WERI-Rb-1 (cell line): Measurements from ENCODE around the gene ZCCHC14.

Experiments used
- DNase-seq: peaks from one replicate; pipeline ENCODE4 v3.0.0-alpha.2; 2020
- H3K27ac ChIP-seq: fragments of 250-450 bp; sonication (Bioruptor Pico); 2 replicates; pipeline ENCODE4 v1.5.1; 2020; ENCODE audit warnings: mild to moderate bottlenecking, moderate library complexity
- H3K27me3 ChIP-seq: fragments of 250-450 bp; sonication (Bioruptor Pico); 2 replicates; pipeline ENCODE4 v1.5.1; 2021; ENCODE audit warnings: mild to moderate bottlenecking, low read depth, moderate library complexity; ENCODE audit not compliant: insufficient read depth, severe bottlenecking
- H3K36me3 ChIP-seq: fragments of 250-450 bp; sonication (Bioruptor Pico); 2 replicates; pipeline ENCODE4 v1.5.1; 2020; ENCODE audit warnings: mild to moderate bottlenecking, moderate library complexity
- H3K4me3 ChIP-seq: 2 replicates; pipeline ENCODE4 v1.5.1; 2011; ENCODE audit warnings: low read depth, mild to moderate bottlenecking, control low read depth, low read length
- H3K9me3 ChIP-seq: fragments of 250-450 bp; sonication (Bioruptor Pico); 2 replicates; pipeline ENCODE4 v1.5.1; 2021; ENCODE audit warnings: mild to moderate bottlenecking, moderate library complexity; ENCODE audit not compliant: severe bottlenecking
- CTCF ChIP-seq: IDR thresholded peaks from 2 replicates; pipeline ENCODE4 v1.5.1; 2011; ENCODE audit warnings: low read depth, mild to moderate bottlenecking, control low read depth, inconsistent platforms, low read length

ZCCHC14 gene

GRCh38 chr16:87474017-87474416 is 18.8 kb downstream of the ZCCHC14 start:
- TF ChIP-seq CTCF, result no peak
- H3K9me3 ChIP-seq, result no peaks in the 10 kb centered on the region
- H3K4me3 ChIP-seq, result no peak overlapping the region
- no peaks in the 10 kb centered on the region for H3K27me3 ChIP-seq
- no peak for DNase-seq
- no peaks in the 10 kb centered on the region for H3K36me3 ChIP-seq
- no peak overlapping the region for H3K27ac ChIP-seq

GRCh38 chr16:87472935-87473334 is 19.9 kb downstream of the ZCCHC14 start:
- H3K4me3 ChIP-seq, result no peak overlapping the region
- H3K9me3 ChIP-seq, result no peaks in the 10 kb centered on the region
- no peaks in the 10 kb centered on the region for H3K27me3 ChIP-seq
- no peak overlapping the region for H3K27ac ChIP-seq
- H3K36me3 ChIP-seq, result no peaks in the 10 kb centered on the region
- DNase-seq, result no peak
- no peak for TF ChIP-seq CTCF

- no peak for TF ChIP-seq CTCF
- H3K27me3 ChIP-seq, result no peaks in the 10 kb centered on the region
- no peak for DNase-seq
- no peaks in the 10 kb centered on the region for H3K9me3 ChIP-seq
- no peaks in the 10 kb centered on the region for H3K36me3 ChIP-seq
- H3K4me3 ChIP-seq, result no peak overlapping the region
- no peak overlapping the region for H3K27ac ChIP-seq
Observed at GRCh38 chr16:87472142-87472778, 20.6 kb downstream of the ZCCHC14 start.

GRCh38 chr16:87471278-87472141 is 21.3 kb downstream of the ZCCHC14 start:
- no peaks in the 10 kb centered on the region for H3K9me3 ChIP-seq
- no peak overlapping the region for H3K4me3 ChIP-seq
- H3K27me3 ChIP-seq, result no peaks in the 10 kb centered on the region
- DNase-seq, result no peak
- H3K27ac ChIP-seq, result no peak overlapping the region
- H3K36me3 ChIP-seq, result no peaks in the 10 kb centered on the region
- no peak for TF ChIP-seq CTCF

- Histone ChIP-seq H3K27ac (peak overlapping the region; percentile 59), H3K4me3 (no peak overlapping the region), H3K27me3 (no peaks in the 10 kb centered on the region), H3K9me3 (no peaks in the 10 kb centered on the region), H3K36me3 (no peaks in the 10 kb centered on the region)
- no peak for TF ChIP-seq CTCF
- peak; percentile 42 for DNase-seq
Observed at GRCh38 chr16:87470332-87470731, 22.5 kb downstream of the ZCCHC14 start.
